Urothelium cell line (cell line): Measurements from ENCODE around the gene METAP1D.
"Not testable (repeated sequence)": the region's sequence is repeated elsewhere in the genome, so short reads cannot be mapped to it uniquely, and the experiment has no call there.

ENCODE experiments used
- DNase-seq: peaks from one replicate; pipeline ENCODE4 v3.0.0; 2011; ENCODE audit warnings: low spot score, mixed read lengths
- FAIRE-seq: peaks from 2 replicates; lab custom pipeline; 2011; peaks lifted over from hg19 to GRCh38; lab: Jason Lieb, UNC

The METAP1D gene

GRCh38 chr2:171996021-171996420 is 3.7 kb upstream of the METAP1D start:
- DNase-seq = no peak
- FAIRE-seq = no peak

GRCh38 chr2:171997031-171997430 is 2.7 kb upstream of the METAP1D start:
- FAIRE-seq, DNase-seq: not testable (repeated sequence)

GRCh38 chr2:171999161-171999560 is 592 bp upstream of the METAP1D start:
- DNase-seq (no peak), FAIRE-seq (no peak)

GRCh38 chr2:172000696-172001361 is 1.1 kb downstream of the METAP1D start:
- FAIRE-seq (no peak), DNase-seq (no peak)

GRCh38 chr2:172007372-172007771 is 7.6 kb downstream of the METAP1D start:
- DNase-seq (no peak), FAIRE-seq (no peak)

- FAIRE-seq (no peak), DNase-seq (no peak)
Observed at GRCh38 chr2:172009823-172010222, 10.1 kb downstream of the METAP1D start.

GRCh38 chr2:172011812-172012575 is 12.2 kb downstream of the METAP1D start:
- FAIRE-seq (no peak), DNase-seq (no peak)

GRCh38 chr2:172012677-172013391 is 13.1 kb downstream of the METAP1D start:
- DNase-seq = no peak
- FAIRE-seq = no peak

GRCh38 chr2:172013396-172013795 is 13.6 kb downstream of the METAP1D start:
- FAIRE-seq = no peak
- DNase-seq = no peak

GRCh38 chr2:172021074-172021931 is 21.6 kb downstream of the METAP1D start:
- FAIRE-seq (no peak), DNase-seq (peak; percentile 22)

- no peak for FAIRE-seq
- peak; percentile 42 for DNase-seq
Observed at GRCh38 chr2:172021955-172022354, 22.2 kb downstream of the METAP1D start.

GRCh38 chr2:172031536-172031935 is 31.8 kb downstream of the METAP1D start:
- FAIRE-seq = no peak

GRCh38 chr2:172038121-172038520 is 38.4 kb downstream of the METAP1D start:
- no peak for DNase-seq
- no peak for FAIRE-seq

More at GRCh38 chr2:172031536-172031935, 31.8 kb downstream of the METAP1D start:
- no peak for DNase-seq

- no peak for FAIRE-seq
- DNase-seq = no peak
Observed at GRCh38 chr2:172038604-172039003, 38.9 kb downstream of the METAP1D start.

GRCh38 chr2:172039011-172039704 is 39.4 kb downstream of the METAP1D start:
- DNase-seq = no peak
- no peak for FAIRE-seq

GRCh38 chr2:172040311-172040710 is 40.6 kb downstream of the METAP1D start:
- FAIRE-seq = no peak

GRCh38 chr2:172046080-172046678 is 46.4 kb downstream of the METAP1D start:
- FAIRE-seq = no peak

More at GRCh38 chr2:172040311-172040710, 40.6 kb downstream of the METAP1D start:
- DNase-seq = no peak

GRCh38 chr2:172046866-172047565 is 47.3 kb downstream of the METAP1D start:
- no peak for DNase-seq
- no peak for FAIRE-seq

More at GRCh38 chr2:172046080-172046678, 46.4 kb downstream of the METAP1D start:
- DNase-seq = no peak
